Lower leg skin (tissue), 3 donors: ENCODE data around the gene GPX5.

Experiments
- CTCF ChIP-seq, 3 donors: fragments of 450-650 bp; IDR thresholded peaks; one replicate each; pipeline ENCODE4 v1.5.1; 2016; ENCODE audit warnings: antibody characterized with exemption in 3 of 3, mild to moderate bottlenecking in 3 of 3, moderate library complexity in 2 of 3
- POLR2A ChIP-seq, 2 donors: fragments of 450-650 bp; IDR thresholded peaks; one replicate each; pipeline ENCODE4 v1.6.1; 2016 to 2017; ENCODE audit warnings: antibody characterized with exemption in 2 of 2, mild to moderate bottlenecking in 1 of 2, moderate library complexity in 1 of 2

GRCh38 chr6:28511628-28512300 is 13.9 kb upstream of the GPX5 start:
- TF ChIP-seq CTCF (IDR thresholded peaks at IDR 0.05) (no peak), POLR2A (IDR thresholded peaks at IDR 0.05) (no peak)
